ENCODE measurements around the gene MLEC.
A peak's percentile ranks its signal among the peaks of the same experiment; 100 is the strongest.

Gene MLEC

DNA sequence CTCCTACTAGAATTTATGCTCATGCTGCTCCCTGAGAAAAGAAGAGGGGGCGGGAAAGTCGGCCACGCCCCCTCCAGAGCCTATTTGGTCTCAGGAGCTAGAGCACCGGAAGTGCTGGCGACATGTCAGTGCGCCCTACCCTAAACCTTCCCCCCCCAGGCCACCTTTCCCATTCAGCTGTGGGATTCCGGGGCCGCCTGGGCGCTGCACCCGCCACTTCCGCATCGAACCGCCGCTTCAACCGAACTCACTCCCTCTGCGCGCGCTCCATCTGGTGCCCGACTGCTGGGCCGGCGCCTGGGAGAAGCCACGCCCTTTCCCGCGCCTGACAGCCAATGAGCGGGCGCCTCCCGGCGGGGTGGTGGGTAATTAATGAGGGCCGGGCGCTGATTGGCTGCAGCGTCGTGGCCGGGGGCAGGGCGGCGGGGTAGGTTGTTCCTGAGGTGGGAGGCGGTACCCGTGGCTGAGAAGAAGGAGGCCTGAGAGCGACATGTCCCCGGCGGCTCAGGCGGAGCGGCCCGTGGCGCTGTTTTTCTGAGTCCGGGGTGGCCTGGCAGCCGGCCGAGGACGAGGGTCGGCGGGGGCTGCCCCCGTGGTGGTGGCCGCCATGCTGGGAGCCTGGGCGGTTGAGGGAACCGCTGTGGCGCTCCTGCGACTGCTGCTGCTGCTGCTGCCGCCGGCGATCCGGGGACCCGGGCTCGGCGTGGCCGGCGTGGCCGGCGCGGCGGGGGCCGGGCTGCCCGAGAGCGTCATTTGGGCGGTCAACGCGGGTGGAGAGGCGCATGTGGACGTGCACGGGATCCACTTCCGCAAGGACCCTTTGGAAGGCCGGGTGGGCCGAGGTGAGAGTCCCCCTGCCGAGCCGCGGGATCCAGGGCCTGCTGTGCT, at the start of gene MLEC:
TSS of gene MLEC (plus strand) at position 460 of the 888 bp plus-strand sequence. CDS start at position 608, 148 bp downstream.
- Histone ChIP-seq H3K9me2 (replicated peaks; ENCODE audit: insufficient read depth, low read length) (no peaks in the 10 kb centered on the region), H3K4me3 (ENCODE audit: low read length) (peak within 1 kb of the TSS; percentile 71), H3K4me1 (ENCODE audit: low read length) (0 out of 2 replicates have a peak, but pooled peaks cover 3% of the 10 kb centered on the region), H2AFZ (ENCODE audit: low read length) (0 out of 2 replicates have a peak within 1 kb of the TSS, but pooled peaks have one; percentile 58), H4K20me1 (ENCODE audit: insufficient read depth, low read length) (no peaks in the 10 kb centered on the region), H3K27me3 (replicated peaks; ENCODE audit: insufficient read depth, low read length) (no peaks in the 10 kb centered on the region), H3K9me3 (replicated peaks; ENCODE audit: insufficient read depth, low read length) (no peaks in the 10 kb centered on the region), H3K4me2 (ENCODE audit: low read depth, low read length) (peak within 1 kb of the TSS; percentile 92), H3K9ac (ENCODE audit: low read length) (peak within 1 kb of the TSS; percentile 84), H3K79me2 (ENCODE audit: low read length) (peaks cover 44% of the 10 kb centered on the region), H3K36me3 (replicated peaks; ENCODE audit: insufficient read depth, low read length) (no peaks in the 10 kb centered on the region), H3K27ac (ENCODE audit: low read length) (peak within 1 kb of the TSS; percentile 94), H3F3A (ENCODE audit: insufficient read depth, low read length) (peaks cover 12% of the 10 kb centered on the region)
- TF ChIP-seq CTCF (IDR thresholded peaks at IDR 0.05; ENCODE audit: low read length) (no peak), EZH2 (optimal IDR thresholded peaks at IDR 0.05; ENCODE audit: low read depth, low read length) (no peak), EZH2phosphoT487 (IDR thresholded peaks at IDR 0.05; ENCODE audit: low read length) (no peak)
- DNase-seq: peak; percentile 92

GRCh38 chr12:120639771-120640721, 46.9 kb upstream of the MLEC start, which contains the start of gene CABP1:
TSS of gene CABP1 (plus strand) at chr12:120640626. CDS start at chr12:120640686, 60 bp downstream.
- Histone ChIP-seq H3K79me2 (ENCODE audit: low read length) (no peaks in the 10 kb centered on the region), H3K9ac (ENCODE audit: low read length) (no peak within 1 kb of the TSS), H3K9me2 (replicated peaks; ENCODE audit: insufficient read depth, low read length) (no peaks in the 10 kb centered on the region), H3K27me3 (replicated peaks; ENCODE audit: insufficient read depth, low read length) (peaks cover 15% of the 10 kb centered on the region; the same call in 1 of the 2 replicates), H3K36me3 (replicated peaks; ENCODE audit: insufficient read depth, low read length) (no peaks in the 10 kb centered on the region), H3K9me3 (replicated peaks; ENCODE audit: insufficient read depth, low read length) (no peaks in the 10 kb centered on the region), H3K27ac (ENCODE audit: low read length) (no peak within 1 kb of the TSS), H3K4me3 (ENCODE audit: low read length) (peak within 1 kb of the TSS; percentile 31; the same call in 1 of the 2 replicates), H2AFZ (ENCODE audit: low read length) (no peak within 1 kb of the TSS), H3K4me1 (ENCODE audit: low read length) (no peaks in the 10 kb centered on the region), H3K4me2 (ENCODE audit: low read depth, low read length) (peak within 1 kb of the TSS; percentile 52; the same call in 1 of the 2 replicates), H3F3A (ENCODE audit: insufficient read depth, low read length) (no peaks in the 10 kb centered on the region), H4K20me1 (ENCODE audit: insufficient read depth, low read length) (no peaks in the 10 kb centered on the region)
- TF ChIP-seq EZH2phosphoT487 (IDR thresholded peaks at IDR 0.05; ENCODE audit: low read length): no peak
- TF ChIP-seq CTCF (IDR thresholded peaks at IDR 0.05; ENCODE audit: low read length): no peak
- no peak for TF ChIP-seq EZH2 (optimal IDR thresholded peaks at IDR 0.05; ENCODE audit: low read depth, low read length)
- no peak for DNase-seq
